Type B pancreatic cell (in vitro differentiated cells): ENCODE measurements around the gene GIN1. TPM values are rescaled to one million over a fixed set of nuclear protein-coding genes. Genes with fewer than 3 reads are reported as not detected.

Experiments used
- DNase-seq: peaks from one replicate; pipeline ENCODE4 v3.0.0; 2021; ENCODE audit warnings: mixed read lengths; ENCODE audit not compliant: unreplicated experiment; ENCODE audit errors: extremely low spot score
- H3K27ac Mint-ChIP-seq: 2 replicates; pipeline ENCODE4 v1.8.0; 2021; ENCODE audit warnings: mild to moderate bottlenecking, mixed read lengths
- H3K27me3 Mint-ChIP-seq: 2 replicates; pipeline ENCODE4 v1.8.0; 2021; ENCODE audit warnings: mixed read lengths
- H3K36me3 Mint-ChIP-seq: 2 replicates; pipeline ENCODE4 v1.8.0; 2021; ENCODE audit warnings: mixed read lengths
- H3K4me1 Mint-ChIP-seq: one replicate; pipeline ENCODE4 v1.8.0; 2021; ENCODE audit warnings: mixed read lengths; ENCODE audit not compliant: unreplicated experiment
- H3K4me3 Mint-ChIP-seq: 2 replicates; pipeline ENCODE4 v1.8.0; 2021; ENCODE audit warnings: mild to moderate bottlenecking, mixed read lengths
- H3K9me3 Mint-ChIP-seq: 2 replicates; pipeline ENCODE4 v1.8.0; 2021; ENCODE audit warnings: mixed read lengths
- CTCF ChIP-seq: fragments of 200-600 bp; sonication (generic); conservative IDR thresholded peaks from 2 replicates; pipeline ENCODE4 v1.5.0; 2021; ENCODE audit warnings: antibody characterized with exemption, mild to moderate bottlenecking
- total RNA-seq: library from RNA; stranded (reverse); gene quantifications from 2 replicates; pipeline ENCODE4 v1.2.1, GENCODE V29; 2021; ENCODE audit warnings: low replicate concordance

Gene GIN1
- total RNA-seq, 1 donor from 2014 or later = 8.0 TPM

DNA sequence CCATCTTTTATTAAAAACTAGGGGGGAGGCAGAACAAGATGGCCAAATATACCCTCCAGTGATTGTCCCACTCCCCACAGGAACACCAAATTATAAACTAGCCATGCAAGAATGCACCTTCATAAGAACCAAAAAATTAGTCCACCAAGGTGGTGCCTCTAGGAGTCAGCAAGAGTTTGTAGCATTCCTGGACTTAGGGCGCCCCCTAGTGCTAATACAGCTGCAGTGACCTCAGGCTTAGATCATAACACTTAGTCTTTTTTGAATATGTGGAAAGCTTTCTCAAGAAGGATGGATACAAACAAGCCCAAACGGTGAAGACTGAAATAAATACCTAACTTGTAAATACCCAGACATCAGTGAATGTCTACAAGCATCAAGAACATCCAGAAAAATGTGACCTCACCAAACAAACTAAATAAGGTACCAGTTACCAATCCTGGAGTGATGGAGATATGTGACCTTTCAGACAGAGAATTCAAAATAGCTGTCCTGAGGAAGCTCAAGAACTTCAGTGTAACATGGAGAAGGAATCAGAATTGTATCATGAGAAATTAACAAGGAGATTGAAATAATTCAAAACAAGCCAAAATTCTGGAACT, 19.4 kb upstream of the GIN1 start:
- no peak overlapping the region for H3K27ac Mint-ChIP-seq
- H3K4me1 Mint-ChIP-seq = no peaks in the 10 kb centered on the region
- peaks cover 20% of the 10 kb centered on the region for H3K36me3 Mint-ChIP-seq
- TF ChIP-seq CTCF = peak; percentile 97
- H3K4me3 Mint-ChIP-seq = no peak overlapping the region
- DNase-seq = no peak
- H3K9me3 Mint-ChIP-seq = no peaks in the 10 kb centered on the region
- no peaks in the 10 kb centered on the region for H3K27me3 Mint-ChIP-seq

DNA sequence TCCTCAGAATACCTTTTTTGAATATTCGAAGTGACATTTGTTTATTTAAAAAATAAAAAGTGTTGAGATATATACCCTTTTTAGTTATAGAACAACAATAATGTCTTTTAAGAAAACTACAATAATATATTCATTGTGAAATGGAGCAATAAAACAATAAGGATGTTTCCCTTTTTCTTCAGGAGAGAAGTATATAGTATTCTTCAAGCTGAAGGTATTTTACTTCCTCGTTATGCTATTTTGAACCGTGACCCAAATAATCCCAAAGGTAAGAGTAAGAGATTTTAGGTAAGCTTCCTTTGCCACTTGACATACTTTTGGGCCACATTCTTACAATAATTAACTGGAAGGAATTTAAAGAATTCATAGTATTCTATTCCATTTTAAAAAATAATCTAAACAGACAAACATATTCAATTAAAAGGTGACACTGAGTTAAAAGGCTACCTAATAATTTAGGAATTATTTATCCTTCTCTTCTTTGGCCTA, 18.3 kb upstream of the GIN1 start:
- Mint-ChIP-seq H3K9me3 (no peaks in the 10 kb centered on the region), H3K36me3 (peaks cover 20% of the 10 kb centered on the region), H3K4me1 (no peaks in the 10 kb centered on the region), H3K4me3 (no peak overlapping the region), H3K27me3 (no peaks in the 10 kb centered on the region), H3K27ac (no peak overlapping the region)
- TF ChIP-seq CTCF = no peak
- no peak for DNase-seq

- Mint-ChIP-seq H3K4me1 (no peaks in the 10 kb centered on the region), H3K4me3 (no peak overlapping the region), H3K27me3 (no peaks in the 10 kb centered on the region), H3K36me3 (peaks cover 23% of the 10 kb centered on the region), H3K9me3 (no peaks in the 10 kb centered on the region), H3K27ac (no peak overlapping the region)
- TF ChIP-seq CTCF = no peak
- DNase-seq = no peak
Measured at GRCh38 chr5:103135461-103135860, 15.5 kb upstream of the GIN1 start.

DNA sequence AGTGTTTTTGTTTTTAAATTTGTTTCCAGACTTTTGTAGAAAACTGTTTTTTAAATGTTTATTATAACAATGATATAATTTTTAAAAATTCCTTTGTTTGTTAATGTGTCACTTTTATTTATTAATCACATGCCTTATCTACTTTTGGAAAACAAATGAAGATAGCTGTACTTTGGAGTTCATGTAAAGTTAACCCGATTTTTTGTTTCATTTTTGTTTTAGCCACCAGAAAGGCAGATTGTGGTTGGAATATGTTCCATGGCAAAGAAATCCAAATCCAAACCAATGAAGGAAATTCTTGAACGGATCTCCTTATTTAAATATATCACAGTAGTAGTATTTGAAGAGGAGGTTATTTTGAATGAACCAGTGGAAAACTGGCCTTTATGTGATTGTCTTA, 13.3 kb upstream of the GIN1 start:
- peaks cover 20% of the 10 kb centered on the region for H3K36me3 Mint-ChIP-seq
- H3K4me1 Mint-ChIP-seq = no peaks in the 10 kb centered on the region
- H3K9me3 Mint-ChIP-seq = no peaks in the 10 kb centered on the region
- no peak overlapping the region for H3K27ac Mint-ChIP-seq
- no peak for TF ChIP-seq CTCF
- DNase-seq = no peak
- no peak overlapping the region for H3K4me3 Mint-ChIP-seq
- no peaks in the 10 kb centered on the region for H3K27me3 Mint-ChIP-seq

DNA sequence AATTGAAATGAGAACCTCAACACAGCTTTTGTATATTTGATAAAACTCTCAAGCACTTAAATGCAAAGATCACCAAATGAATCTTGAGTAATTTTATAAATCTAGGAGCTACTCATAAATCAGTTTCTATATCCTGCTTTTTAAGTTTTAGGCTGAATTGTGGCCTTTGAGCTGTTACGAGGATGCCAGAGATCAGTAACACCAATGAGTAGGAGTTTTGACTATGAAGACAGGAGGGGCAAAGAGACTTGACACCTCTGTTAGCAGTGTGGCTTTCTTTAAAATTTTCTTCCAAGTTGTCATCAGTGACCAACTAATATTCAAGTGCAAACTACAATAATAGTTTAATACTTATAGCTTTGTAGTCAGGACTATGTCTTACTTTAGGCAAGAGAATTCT, 12.7 kb upstream of the GIN1 start:
- Mint-ChIP-seq H3K4me3 (no peak overlapping the region), H3K9me3 (no peaks in the 10 kb centered on the region), H3K4me1 (no peaks in the 10 kb centered on the region), H3K36me3 (peaks cover 20% of the 10 kb centered on the region), H3K27ac (no peak overlapping the region), H3K27me3 (no peaks in the 10 kb centered on the region)
- no peak for TF ChIP-seq CTCF
- no peak for DNase-seq

DNA sequence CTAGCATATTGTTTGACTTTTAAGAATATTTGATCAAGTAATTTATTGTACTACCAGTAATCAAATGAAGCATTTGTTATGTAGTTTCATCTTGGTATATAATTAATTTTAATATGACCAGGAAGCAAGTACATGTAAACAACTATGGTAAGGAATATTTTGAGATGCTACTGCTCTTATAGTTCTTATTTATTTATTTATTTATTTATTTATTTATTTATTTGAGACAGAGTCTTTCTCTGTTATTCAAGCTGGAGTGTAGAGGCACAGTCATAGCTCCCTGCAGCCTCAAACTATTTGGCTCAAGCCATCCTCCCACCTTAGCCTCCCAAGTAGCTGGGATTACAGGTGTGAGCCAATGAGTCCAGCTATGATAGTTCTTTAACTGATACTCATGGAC, 8.3 kb upstream of the GIN1 start:
- Mint-ChIP-seq H3K27ac (no peak overlapping the region), H3K9me3 (no peaks in the 10 kb centered on the region), H3K27me3 (no peaks in the 10 kb centered on the region), H3K4me3 (no peak overlapping the region), H3K36me3 (peaks cover 22% of the 10 kb centered on the region), H3K4me1 (no peaks in the 10 kb centered on the region)
- TF ChIP-seq CTCF = no peak
- no peak for DNase-seq
